Activated CD4-positive, CD25-positive, alpha-beta regulatory T cell treated with anti-CD3 and anti-CD28 coated beads, Interleukin-2, amount 50 U/mL, for 24 hours (primary cell): ENCODE results near the gene PLEKHA5.
"Not testable (repeated sequence)": the region's sequence is repeated elsewhere in the genome, so short reads cannot be mapped to it uniquely, and the experiment has no call there.

Source experiments
- ATAC-seq, 2 donors: fragments of 150-1000 bp; cut with Tn5 transposase; one replicate each; pipeline ENCODE4 v1.10.0; 2021; ENCODE audit warnings: mild to moderate bottlenecking in 1 of 2, moderate library complexity in 1 of 2

The PLEKHA5 gene

DNA sequence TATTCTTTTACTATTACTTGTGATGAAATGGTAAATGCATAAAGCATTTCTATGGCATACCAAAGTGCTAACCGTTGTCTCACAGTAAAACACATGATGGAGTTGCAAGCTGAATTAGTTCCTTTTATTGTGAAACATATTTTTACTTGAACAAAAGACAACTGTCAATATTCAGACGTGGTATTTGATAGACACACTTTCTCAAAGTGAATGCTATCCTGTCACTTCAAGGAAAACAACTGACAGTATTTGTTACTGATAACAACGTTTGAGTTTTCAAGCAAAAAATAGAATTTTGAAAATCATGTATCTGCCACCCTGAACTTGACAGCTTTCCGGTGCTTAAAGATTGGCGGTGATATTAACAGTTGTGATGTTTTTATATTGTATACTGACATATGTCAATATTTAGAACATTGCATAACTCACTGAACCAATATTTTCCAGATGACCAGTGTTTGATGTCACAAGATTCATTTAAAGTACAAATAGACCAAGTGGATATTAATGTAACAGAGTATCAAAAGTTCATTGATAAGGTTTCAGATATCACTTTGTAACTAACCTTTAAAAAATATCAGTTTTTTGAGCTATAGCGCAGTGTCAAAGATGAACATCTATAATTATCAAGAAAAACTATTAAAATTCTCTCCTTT is 156.4 kb downstream of the PLEKHA5 start:
- ATAC-seq, result no peak

DNA sequence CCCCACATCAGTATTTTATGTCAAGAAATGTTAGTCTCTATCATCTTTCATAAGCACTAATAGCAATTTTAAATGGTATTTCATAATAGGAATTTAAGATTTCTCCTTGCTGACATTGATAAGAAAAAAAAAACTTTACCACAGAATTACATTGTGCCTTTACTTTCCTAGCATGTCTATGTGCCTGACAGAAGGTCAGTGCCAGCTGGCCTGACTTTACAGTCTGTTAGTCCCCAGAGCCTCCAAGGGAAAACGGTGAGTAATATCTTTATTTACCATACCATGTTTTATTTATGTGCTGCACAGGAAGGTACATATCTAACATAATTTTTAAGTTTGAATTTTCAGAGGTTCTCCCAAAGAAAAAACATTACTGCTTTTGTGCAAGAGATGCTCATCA is 157.8 kb downstream of the PLEKHA5 start:
- no peak for ATAC-seq

DNA sequence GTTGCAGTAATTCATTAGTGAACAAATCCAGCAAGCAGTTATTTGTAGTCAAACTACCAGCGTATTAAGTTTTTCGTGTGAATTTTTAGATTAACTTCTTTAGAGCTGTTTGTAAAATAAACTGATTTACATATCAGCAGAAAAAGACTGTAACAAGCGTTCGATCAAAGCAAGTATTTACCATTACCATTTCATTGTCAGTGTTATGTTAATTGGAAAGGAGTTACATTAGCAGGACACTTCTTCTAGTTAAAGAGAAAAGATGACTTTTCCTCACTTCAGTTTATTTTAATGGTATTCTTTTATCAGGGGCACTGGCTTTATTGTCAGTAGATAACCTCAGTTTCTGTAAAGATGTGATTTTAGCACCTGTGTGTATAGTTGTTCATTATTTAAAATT is 158.6 kb downstream of the PLEKHA5 start:
- ATAC-seq, result no peak

DNA sequence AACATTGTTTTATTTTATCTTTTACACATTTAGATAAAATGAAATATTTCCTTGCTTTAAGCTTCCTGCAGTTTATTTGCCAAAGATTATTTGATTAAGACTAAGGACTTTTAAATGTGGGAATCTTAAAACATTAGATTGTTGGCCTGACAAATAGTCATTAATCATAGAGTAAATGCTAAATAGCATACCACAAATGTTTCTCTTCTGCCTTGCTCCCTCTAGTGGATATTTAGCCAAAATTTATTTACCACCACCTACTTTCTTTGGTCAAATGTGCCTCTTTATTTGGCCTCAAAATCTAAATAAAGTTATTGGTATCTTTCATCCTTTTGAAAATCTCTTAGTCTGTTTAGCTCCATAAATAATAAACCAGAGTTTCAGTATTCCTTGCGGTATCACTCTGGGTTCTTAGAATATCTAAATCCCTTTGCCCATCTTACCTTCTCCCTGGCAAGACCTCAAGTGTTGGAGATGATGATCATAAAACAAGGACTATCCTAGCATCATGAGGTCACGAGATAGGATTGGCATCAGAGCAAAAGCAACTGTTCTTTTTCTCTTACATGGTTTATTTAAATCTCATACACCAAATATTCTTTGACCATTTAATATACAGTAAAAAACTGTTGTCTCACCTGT is 159.2 kb downstream of the PLEKHA5 start:
- no peak for ATAC-seq

DNA sequence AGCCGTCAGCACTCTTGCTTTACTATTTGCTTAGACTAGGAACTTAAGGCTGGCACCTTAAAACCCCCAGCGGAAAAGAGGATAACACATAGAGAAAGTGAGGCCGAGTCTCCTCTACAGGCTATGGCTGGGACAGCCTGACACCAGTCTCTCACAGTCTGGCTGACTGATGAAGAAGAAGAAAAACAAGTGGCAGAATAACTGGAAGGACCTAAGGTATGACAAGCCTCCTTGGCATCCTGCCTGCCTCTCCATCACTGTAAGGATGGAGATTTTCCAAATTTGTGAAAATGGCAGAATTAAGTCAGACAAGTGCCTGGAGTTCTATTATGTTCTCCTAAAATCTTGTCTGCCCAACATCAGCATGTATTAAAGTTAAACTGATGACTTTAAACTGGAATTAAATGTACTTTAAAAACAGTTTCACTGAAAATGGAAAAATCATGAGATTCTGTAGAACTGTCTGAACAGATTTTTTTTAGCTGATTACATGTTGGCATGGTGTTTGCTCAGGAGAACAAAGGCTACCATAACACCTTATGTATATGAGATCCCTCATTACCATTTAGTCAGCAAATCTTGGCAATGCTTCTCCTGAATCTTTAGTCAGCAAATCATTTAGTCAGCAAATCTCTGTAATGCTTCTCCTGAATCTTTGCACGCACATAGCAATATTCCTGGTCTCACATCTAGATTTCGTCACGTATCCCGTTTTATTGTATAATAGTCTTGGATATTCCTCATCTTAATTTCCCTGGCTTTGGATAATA is 169.5 kb downstream of the PLEKHA5 start:
- ATAC-seq, result no peak

DNA sequence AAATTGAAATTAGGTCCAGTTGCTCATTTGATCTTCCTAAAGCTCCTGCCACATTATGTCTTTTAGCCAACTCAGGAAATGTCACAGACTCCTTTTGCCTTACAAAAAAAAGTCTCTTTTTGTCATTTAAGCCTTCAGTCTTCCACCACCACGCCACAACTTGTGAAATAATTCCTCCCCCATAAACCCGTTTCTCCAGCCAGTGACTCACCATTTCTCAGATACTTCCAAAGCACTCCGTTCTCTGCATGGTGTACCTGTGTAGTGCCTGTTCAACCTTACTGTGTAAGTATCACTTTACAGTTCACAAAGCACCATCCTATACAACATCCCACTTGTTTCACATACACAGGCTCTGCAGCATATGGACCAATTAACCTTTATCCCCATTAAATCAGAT is 170.2 kb downstream of the PLEKHA5 start:
- ATAC-seq, result no peak

DNA sequence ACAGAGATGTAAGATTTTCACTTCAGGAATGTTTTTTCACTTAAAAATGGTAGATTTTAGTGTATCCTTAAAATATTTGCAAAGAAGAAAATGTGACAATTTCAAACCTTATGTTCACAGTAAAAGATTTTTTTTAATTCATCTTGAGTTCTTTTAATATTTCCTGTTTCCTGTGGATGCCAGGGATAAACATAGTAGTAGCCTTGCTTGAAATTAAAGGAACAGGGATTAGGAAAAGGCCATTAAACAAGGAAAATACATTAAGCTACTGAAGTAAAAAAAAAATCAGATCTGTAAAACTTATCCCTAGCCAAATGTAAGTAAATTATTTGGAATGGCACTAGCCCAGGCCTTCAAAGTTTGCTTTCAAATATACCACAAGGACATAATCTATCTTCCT is 171.7 kb downstream of the PLEKHA5 start:
- no peak for ATAC-seq

DNA sequence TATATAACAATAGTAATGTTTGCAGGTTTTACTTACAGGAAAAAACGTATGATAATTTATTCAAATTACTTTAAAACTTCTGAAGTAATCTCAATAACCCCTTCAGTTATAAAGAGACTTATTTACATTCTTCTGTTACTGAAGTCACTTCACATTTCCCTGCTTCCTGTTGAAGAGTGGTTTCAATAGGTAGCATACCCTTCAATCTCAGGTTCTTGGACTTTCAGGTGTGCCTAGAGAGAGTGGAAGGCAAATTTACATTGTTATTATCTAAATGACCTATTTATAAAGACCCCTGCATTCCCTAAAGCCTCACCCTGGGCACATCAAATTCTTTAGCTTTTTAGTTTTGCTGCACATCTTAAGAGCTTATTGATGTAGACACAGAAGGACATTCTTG is 172.2 kb downstream of the PLEKHA5 start:
- ATAC-seq, result no peak

DNA sequence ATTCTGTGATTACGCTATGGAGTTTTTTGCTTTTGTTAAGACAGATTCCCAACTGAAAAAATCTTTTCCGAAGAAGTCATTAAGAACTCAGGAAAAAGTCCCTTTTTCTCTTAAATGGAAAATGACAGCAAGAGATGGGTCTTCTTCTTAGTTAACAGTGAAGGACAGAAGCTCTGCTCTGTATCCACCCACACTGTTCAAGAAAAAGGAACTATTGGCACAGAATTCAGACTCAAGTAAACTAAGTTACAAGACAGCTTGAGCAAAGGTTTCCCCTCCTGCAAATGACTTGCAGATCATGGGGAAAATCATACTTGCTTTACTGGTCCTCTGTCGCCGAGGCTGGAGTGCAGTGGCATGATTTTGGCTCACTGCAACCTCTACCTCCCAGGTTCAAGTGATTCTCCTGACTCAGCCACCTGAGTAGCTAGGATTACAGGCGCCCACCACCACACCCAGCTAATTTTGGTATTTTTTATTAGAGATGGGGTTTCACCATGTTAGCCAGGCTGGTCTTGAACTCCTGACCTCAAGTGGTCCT is 172.6 kb downstream of the PLEKHA5 start:
- ATAC-seq, result no peak

DNA sequence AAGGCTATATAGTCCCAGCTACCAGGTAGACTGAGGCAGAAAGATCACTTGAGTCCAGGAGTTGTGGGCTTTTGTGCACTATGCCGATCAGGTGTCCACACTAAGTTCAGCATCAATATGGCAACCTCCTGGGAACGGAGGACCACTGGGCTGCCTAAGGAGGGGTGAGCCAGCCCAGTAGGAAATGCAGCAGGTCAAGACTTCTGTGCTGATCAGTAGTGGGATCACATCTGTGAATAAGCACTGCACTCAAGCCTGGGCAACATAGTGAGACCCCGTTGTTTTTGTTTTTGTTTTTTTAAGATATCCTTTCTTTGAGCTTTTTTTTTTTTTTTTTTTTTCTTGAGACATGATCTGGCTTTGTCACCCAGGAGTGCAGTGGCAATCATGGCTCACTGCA is 174.0 kb downstream of the PLEKHA5 start:
- ATAC-seq, result no peak

DNA sequence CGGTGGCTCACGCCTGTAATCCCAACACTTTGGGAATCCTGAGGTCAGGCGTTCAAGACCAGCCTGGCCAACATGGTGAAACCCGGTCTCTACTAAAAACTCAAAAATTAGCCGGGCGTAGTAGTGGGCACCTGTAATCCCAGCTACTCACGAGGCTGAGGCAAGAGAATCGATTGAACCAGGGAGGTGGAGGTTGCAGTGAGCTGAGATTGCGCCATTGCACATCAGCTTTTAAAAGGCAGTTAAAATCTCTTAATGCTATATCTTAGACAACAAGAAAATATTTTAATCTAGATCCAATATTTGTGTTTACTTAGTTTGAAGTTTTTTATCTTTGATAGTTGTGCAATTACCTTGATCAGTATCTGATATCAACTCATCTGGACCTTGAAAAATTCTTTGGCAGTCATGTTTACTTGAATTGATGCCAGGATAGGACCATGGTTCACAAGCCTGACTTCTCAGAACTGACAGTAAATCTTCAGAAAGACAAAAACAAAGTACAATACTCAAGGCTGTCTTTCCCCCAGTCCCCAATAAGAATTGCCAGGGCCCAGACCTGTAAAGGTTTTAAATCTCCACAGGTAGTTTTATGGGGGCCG is 174.7 kb downstream of the PLEKHA5 start:
- ATAC-seq, result no peak

DNA sequence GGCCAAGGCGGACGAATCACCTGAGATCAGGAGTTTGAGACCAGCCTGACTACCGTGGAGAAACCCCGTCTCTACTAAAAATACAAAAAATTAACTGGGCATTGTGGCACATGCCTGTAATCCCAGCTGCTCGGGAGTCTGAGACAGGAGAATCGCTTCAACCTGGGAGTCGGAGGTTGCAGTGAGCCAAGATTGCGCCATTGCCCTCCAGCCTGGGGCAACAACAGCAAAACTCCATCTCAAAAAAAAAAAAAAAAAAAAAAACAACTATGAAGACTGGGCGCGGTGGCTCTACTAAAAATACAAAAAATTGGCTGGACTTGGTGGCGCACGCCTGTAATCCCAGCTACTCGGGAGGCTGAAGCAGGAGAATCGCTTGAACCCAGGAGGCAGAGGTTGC is 176.1 kb downstream of the PLEKHA5 start:
- not testable (repeated sequence) for ATAC-seq

DNA sequence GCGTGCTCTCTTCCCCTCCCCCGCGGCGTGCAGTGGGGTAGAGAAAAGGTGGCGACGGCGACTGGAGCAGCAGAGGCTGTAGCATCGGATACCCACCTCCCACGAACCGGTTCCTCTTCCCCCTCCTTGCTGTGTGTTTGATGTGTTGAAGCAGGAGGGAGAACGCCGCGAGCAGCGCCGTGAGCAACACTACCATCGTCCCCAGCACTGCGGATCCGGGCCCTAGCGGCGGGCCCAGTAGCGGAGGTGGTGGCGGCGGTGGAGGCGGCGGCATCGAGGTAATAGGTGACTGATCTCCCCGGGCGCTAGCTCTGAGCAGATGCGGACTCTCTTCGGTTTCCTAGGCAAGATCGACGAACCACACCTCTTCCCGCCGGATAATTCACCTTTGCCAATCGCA is 176.8 kb downstream of the PLEKHA5 start:
- no peak for ATAC-seq

DNA sequence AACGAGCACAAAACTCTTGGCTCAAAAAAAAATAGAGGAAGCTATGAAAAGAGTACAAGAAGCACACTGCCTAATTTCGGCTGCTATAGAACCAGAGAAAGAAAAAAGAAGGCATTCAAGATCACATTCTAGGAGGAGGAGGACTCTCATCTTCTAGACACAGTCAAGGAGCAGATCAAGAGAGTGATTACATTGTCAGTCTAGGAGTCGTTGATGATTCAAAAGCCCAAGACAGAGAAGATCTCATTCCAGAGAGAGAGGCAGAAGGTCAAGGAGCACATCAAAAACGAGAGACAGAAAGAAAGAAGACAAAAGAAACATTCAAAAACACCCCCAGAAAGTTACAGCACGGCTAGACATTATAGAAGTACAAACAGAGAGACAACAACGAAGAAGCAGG is 177.9 kb downstream of the PLEKHA5 start:
- no peak for ATAC-seq

DNA sequence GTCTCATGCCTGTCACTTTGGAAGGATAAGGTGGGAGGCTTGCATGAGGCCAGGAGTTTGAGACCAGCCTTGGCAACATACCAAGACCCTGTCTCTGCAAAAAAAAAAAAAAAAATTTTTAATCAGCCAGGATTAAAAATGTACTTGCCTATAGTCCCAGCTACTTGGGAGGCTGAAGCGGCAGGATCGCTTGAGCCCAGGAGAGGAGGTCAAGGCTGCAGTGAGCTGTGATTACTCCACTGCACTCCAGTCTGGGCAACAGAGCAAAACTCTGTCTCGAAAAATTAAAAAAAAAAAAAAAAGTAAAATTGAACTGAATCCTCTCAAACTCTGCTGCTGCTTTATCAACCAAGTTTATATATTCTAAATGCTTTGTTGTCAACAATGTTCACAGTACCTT is 181.6 kb downstream of the PLEKHA5 start:
- ATAC-seq, result no peak

DNA sequence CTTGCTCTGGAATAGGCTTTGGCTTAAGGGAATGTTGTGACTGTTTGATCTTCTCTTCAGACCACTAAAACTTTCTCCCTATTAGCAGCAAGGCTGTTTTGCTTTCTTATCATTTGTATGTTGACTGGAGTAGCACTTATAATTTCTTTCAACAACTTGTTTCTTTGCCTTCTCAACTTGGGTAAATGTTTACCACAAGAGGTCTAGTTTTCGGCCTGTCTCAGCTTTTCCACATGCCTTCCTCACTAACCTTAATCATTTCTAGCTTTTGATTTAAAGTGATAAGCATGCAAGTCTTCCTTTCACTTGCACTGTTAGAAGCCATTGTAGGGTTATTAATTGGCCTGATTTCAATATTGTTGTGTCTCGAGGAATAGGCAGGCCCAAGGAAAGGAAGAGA is 183.1 kb downstream of the PLEKHA5 start:
- ATAC-seq, result no peak

DNA sequence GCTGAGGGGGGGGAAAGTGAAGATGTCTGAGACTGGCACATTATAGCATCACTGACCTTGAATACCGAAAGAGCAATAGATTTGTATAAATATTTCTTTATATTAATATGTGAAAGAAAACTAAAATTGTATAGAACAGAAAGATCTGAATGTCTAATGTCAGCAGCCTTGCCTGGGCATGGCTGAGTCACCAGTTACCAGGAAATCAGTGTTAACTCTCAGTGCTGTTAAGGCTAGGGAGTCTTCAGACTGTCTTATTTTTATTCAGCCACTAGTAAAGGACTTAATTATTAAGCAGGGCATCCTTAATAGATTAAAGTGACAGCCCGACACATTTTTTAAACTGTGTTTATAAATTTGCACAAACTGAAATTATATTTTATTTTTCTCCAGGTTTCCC is 186.9 kb downstream of the PLEKHA5 start:
- no peak for ATAC-seq

DNA sequence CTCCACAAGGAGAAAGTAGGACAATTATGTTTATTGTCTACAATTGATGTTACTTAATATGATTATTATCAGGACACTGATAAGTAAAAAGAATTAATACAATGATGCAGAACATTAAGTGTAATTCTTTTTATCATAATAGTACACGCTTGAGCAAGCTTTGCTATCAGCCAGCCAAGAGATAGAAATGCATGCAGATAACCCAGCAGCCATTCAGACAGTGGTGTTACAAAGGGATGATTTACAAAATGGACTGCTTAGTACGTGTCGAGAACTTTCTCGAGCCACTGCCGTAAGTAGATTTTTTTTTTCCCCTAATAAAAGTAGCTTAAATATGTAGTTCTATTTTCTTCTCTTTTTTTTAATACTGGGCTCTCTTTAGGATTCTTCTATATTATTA is 192.8 kb downstream of the PLEKHA5 start:
- no peak for ATAC-seq

DNA sequence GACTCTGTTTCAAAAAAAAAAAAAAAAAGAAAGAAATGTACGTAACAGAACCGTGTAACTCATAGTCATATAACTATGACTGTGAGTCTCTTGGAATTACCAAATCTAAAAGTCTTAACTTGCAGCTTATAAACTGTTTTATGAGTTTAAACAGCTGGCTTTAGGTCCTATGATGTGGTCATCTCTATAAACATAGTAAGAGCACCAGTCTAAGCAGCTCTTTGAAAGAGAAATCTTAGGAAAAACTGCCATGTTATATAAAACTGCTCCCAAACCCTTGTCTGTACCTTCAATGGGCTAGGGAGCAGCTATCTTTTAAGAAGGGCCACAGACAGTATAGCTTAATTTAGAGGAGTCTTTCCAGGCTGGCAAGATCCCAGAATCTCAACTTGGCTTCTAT is 194.3 kb downstream of the PLEKHA5 start:
- no peak for ATAC-seq

DNA sequence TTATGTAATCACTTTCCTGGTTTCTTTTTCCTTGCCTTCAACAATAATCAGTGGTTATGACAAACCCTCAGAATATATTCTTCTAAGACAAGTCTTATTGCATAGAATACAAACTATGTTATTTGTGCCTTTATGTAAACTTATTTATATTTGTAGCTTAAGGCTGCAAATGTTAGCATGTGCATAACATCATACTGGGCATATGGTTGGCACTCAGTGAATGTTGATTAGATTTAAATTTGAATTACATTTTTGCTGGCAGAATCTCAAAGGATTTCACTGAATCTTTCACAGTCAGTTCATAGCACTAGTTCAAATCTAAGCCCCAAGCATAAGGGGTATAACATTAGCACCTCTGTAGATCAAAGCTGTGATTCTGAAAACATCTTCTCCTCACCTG is 196.6 kb downstream of the PLEKHA5 start:
- ATAC-seq, result no peak

DNA sequence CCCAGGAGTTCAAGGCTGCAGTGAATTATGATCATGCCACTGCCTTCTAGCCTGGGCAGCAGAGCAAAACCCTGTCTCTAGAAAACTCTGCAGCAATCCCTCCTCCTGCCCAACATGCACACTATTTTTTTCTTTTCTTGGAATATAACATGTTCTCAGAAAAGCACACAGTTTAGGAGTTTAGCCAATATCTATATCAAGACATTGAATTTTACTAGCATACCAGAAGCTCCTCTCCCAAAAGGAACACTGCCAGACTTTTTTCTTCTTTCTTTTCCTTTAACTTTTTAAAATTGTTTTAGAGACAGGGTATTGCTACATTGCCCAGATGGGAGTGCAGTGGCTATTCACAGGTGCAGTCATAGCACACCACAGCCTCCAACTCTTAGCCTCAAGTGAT is 202.7 kb downstream of the PLEKHA5 start:
- ATAC-seq, result no peak

DNA sequence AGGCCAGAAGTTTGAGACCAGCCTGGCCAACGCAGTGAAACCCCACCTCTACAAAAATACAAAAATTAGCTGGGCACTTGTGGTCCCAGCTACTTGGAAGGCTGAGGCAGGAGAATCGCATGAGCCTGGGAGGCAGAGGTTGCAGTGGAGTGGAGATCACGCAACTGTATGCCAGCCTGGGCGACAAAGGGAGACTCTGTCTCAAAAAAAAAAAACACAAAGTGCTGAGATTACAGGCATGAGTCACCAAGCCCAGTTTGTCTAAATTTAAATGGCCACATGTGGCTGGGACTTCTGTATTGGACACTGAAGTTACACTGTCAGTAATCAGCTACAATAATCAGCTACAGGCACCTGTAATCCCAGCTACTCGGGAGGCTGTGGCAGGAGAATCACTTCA is 208.9 kb downstream of the PLEKHA5 start:
- ATAC-seq, result no peak

DNA sequence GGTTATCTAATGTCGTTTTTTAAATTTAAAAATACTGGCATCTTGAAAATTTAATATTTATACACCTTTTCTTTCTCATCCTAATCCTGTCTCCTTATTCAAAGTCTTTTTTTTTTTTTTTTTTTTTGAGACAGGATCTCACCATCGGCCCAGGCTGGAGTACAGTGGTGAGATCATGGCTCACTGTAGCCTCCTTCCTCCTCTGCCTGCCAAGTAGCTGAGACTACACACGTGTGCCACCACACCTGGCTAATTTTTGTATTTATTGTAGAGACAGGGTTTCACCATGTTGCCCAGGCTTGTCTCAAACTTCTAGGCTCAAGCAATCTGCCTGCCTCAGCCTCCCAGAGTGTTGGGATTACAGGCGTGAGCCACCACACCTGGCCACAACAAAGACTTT is 221.3 kb downstream of the PLEKHA5 start:
- ATAC-seq, result not testable (repeated sequence)

DNA sequence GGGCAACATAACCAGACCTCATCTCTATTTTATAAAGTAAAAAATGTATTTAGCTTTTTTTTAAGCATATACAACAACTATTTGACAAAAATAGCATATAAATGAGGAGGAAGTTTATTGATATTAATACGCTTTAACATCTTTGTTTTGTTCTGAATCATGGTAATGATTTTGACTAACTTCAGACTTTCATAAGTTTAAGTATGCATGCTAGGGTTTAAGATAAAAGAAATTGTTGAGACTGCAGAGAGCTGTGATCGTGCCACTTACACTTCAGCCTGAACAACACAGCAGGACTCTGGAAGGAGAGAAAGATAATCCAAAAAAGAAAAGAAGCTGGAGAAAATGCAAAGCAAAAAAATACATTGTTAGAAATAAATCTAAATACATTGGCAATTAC is 221.8 kb downstream of the PLEKHA5 start:
- ATAC-seq, result peak in 1 of 2 donors; percentile 7
